HG03457 (cell line): ENCODE measurements around the gene IQSEC1.

Source experiments
- ATAC-seq: cut with Tn5 transposase; IDR thresholded peaks from one replicate; pipeline ENCODE4 v1.9.1; 2021; ENCODE audit warnings: moderate number of reproducible peaks; ENCODE audit not compliant: unreplicated experiment

IQSEC1 gene

GRCh38 chr3:12916159-12916558 lies 157.1 kb downstream of the IQSEC1 start:
- no peak for ATAC-seq

GRCh38 chr3:12914088-12914487 lies 159.1 kb downstream of the IQSEC1 start:
- ATAC-seq: no peak

GRCh38 chr3:12911881-12912415 lies 161.3 kb downstream of the IQSEC1 start:
- no peak for ATAC-seq

- ATAC-seq: no peak
These were observed 162.7 kb downstream of the IQSEC1 start for GRCh38 chr3:12910356-12911099.

- ATAC-seq: no peak
These were observed 163.5 kb downstream of the IQSEC1 start for GRCh38 chr3:12909710-12910109.

- ATAC-seq: no peak
These were observed 164.4 kb downstream of the IQSEC1 start for GRCh38 chr3:12908859-12909258.

GRCh38 chr3:12908136-12908730 lies 165.0 kb downstream of the IQSEC1 start:
- ATAC-seq: no peak

- ATAC-seq: no peak
These were observed 165.5 kb downstream of the IQSEC1 start for GRCh38 chr3:12907729-12908128.

- ATAC-seq: no peak
These were observed 165.9 kb downstream of the IQSEC1 start for GRCh38 chr3:12907296-12907695.

- ATAC-seq: no peak
These were observed 166.3 kb downstream of the IQSEC1 start for GRCh38 chr3:12906916-12907290.

- ATAC-seq: no peak
These were observed 166.9 kb downstream of the IQSEC1 start for GRCh38 chr3:12906141-12906915.

- ATAC-seq: no peak
These were observed 167.7 kb downstream of the IQSEC1 start for GRCh38 chr3:12905316-12906071.

GRCh38 chr3:12904951-12905315 lies 168.3 kb downstream of the IQSEC1 start:
- ATAC-seq: no peak

- no peak for ATAC-seq
These were observed 169.3 kb downstream of the IQSEC1 start for GRCh38 chr3:12903881-12904280.

GRCh38 chr3:12903000-12903800 lies 170.0 kb downstream of the IQSEC1 start:
- ATAC-seq: no peak

GRCh38 chr3:12902181-12902999 lies 170.8 kb downstream of the IQSEC1 start:
- ATAC-seq: no peak

GRCh38 chr3:12901623-12902045 lies 171.6 kb downstream of the IQSEC1 start:
- ATAC-seq: no peak

GRCh38 chr3:12900885-12901411 lies 172.3 kb downstream of the IQSEC1 start:
- no peak for ATAC-seq
